SU-DHL-6 (cell line): ENCODE results near the gene TEAD1.

Source experiments
- H2AFZ ChIP-seq: fragments of 200-600 bp; sonication (generic); 2 replicates; pipeline ENCODE4 v1.6.1; 2014; ENCODE audit warnings: low read depth, mild to moderate bottlenecking, moderate library complexity, mixed read lengths, antibody characterized with exemption, low read length; ENCODE audit not compliant: severe bottlenecking
- H3F3A ChIP-seq: fragments of 200-600 bp; shearing (Covaris generic); 2 replicates; pipeline ENCODE4 v1.6.0; 2016; ENCODE audit warnings: antibody characterized with exemption, mild to moderate bottlenecking; ENCODE audit not compliant: insufficient read depth
- H3K27ac ChIP-seq: fragments of 200-600 bp; sonication (generic); 2 replicates; pipeline ENCODE4 v1.5.1; 2016; ENCODE audit warnings: low read depth, mild to moderate bottlenecking, low read length, moderate library complexity, mixed read lengths
- H3K27me3 ChIP-seq: fragments of 200-600 bp; sonication (generic), shearing (Covaris generic); 2 replicates; pipeline ENCODE4 v1.6.0; 2014; ENCODE audit warnings: mild to moderate bottlenecking, low read length
- H3K36me3 ChIP-seq: fragments of 200-600 bp; sonication (generic); 2 replicates; pipeline ENCODE4 v1.6.1; 2014; ENCODE audit warnings: mild to moderate bottlenecking, low read length, mixed read lengths
- H3K4me2 ChIP-seq: fragments of 300-600, 200-600 bp; shearing (Covaris generic), sonication (generic); 2 replicates; pipeline ENCODE4 v1.6.0; 2014; ENCODE audit warnings: low read length, low read depth, mild to moderate bottlenecking; ENCODE audit not compliant: poor library complexity, severe bottlenecking
- H3K4me3 ChIP-seq: fragments of 200-600 bp; sonication (generic); 2 replicates; pipeline ENCODE4 v1.5.1; 2014; ENCODE audit warnings: antibody characterized with exemption, low read length, mild to moderate bottlenecking, mixed read lengths; ENCODE audit not compliant: insufficient read depth, poor library complexity, severe bottlenecking
- H3K79me2 ChIP-seq: fragments of 200-600 bp; sonication (generic); 2 replicates; pipeline ENCODE4 v1.6.1; 2014; ENCODE audit warnings: mild to moderate bottlenecking, low read length, moderate library complexity; ENCODE audit not compliant: insufficient read depth
- H3K9ac ChIP-seq: fragments of 200-600 bp; sonication (generic); 2 replicates; pipeline ENCODE4 v1.7.0; 2014; ENCODE audit warnings: mild to moderate bottlenecking, low read length
- H3K9me2 ChIP-seq: fragments of 200-600 bp; sonication (generic); replicated peaks from 2 replicates; pipeline ENCODE4 v1.6.1; 2014; ENCODE audit warnings: low read length; ENCODE audit not compliant: insufficient read depth
- H3K9me3 ChIP-seq: fragments of 200-600 bp; sonication (generic); 2 replicates; pipeline ENCODE4 v1.6.1; 2014; ENCODE audit warnings: low read length, mixed read lengths; ENCODE audit not compliant: insufficient read depth
- H4K20me1 ChIP-seq: fragments of 200-600 bp; sonication (generic); 2 replicates; pipeline ENCODE4 v1.6.1; 2014; ENCODE audit warnings: low read depth, mild to moderate bottlenecking, antibody characterized with exemption, low read length, moderate library complexity, mixed read lengths
- EZH2phosphoT487 ChIP-seq: fragments of 200-600 bp; sonication (generic), shearing (Covaris generic); conservative IDR thresholded peaks from 2 replicates; pipeline ENCODE4 v1.6.1; 2018; ENCODE audit warnings: mild to moderate bottlenecking, antibody characterized with exemption, low read length, moderate library complexity, mixed read lengths
- TF ChIP-seq, protein P1 (sequence below): fragments of 200-600 bp; sonication (generic); IDR thresholded peaks from one replicate; pipeline ENCODE4 v1.5.1; 2017; ENCODE audit warnings: antibody characterized with exemption, mild to moderate bottlenecking, low read length, moderate library complexity; ENCODE audit not compliant: insufficient read depth, poor library complexity, severe bottlenecking

The TEAD1 gene

DNA sequence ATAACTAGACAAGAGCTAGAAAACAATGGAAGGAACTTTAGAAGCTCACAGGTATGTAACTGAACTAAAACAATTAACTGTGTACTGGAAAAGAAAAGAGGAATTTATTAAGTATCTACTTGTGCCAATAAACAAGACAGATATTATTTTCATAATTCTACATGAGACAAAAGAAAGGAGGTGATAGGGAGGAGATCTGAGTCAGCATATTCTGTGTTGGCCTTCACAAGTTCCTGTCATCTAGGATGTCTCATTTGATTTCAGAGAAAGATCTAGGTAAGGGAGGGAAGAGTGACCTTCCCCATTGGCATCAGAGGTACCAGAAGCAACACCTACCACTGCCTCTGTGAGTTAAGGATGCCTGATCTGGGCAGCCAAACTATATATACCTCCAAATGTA, 34.8 kb upstream of the TEAD1 start:
- Histone ChIP-seq H3F3A (no peaks in the 10 kb centered on the region), H2AFZ (no peak overlapping the region), H3K9me2 (no peaks in the 10 kb centered on the region), H3K36me3 (no peaks in the 10 kb centered on the region), H3K27ac (no peak overlapping the region), H3K4me2 (no peak overlapping the region), H3K27me3 (no peaks in the 10 kb centered on the region), H3K9me3 (no peaks in the 10 kb centered on the region), H4K20me1 (no peaks in the 10 kb centered on the region), H3K79me2 (no peaks in the 10 kb centered on the region), H3K4me3 (no peak overlapping the region), H3K9ac (no peak overlapping the region)
- no peak for TF ChIP-seq EZH2phosphoT487
- TF ChIP-seq, protein P1, sequence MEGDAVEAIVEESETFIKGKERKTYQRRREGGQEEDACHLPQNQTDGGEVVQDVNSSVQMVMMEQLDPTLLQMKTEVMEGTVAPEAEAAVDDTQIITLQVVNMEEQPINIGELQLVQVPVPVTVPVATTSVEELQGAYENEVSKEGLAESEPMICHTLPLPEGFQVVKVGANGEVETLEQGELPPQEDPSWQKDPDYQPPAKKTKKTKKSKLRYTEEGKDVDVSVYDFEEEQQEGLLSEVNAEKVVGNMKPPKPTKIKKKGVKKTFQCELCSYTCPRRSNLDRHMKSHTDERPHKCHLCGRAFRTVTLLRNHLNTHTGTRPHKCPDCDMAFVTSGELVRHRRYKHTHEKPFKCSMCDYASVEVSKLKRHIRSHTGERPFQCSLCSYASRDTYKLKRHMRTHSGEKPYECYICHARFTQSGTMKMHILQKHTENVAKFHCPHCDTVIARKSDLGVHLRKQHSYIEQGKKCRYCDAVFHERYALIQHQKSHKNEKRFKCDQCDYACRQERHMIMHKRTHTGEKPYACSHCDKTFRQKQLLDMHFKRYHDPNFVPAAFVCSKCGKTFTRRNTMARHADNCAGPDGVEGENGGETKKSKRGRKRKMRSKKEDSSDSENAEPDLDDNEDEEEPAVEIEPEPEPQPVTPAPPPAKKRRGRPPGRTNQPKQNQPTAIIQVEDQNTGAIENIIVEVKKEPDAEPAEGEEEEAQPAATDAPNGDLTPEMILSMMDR, result no peak

DNA sequence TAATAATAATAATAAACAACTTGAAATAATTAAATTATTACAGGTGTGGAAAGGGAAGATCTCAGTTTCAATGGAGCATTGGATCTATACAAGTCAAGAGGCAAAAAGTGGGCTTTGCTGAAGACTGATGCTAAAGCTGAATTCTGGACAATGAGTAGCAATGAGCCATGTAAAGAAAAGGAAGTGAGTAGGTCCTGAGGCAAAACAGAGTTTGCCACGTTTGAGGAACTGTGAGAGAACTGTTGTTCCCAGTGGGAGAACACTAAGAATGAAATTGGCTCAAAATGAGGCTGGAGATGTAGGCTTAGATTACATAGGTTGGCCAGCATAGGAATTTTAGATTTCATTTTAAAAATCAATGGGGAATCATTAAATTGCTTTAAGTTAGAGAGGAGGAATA, 33.9 kb upstream of the TEAD1 start:
- Histone ChIP-seq H3K4me2 (no peak overlapping the region), H3K9me3 (no peaks in the 10 kb centered on the region), H3K36me3 (no peaks in the 10 kb centered on the region), H3K27ac (no peak overlapping the region), H4K20me1 (no peaks in the 10 kb centered on the region), H3F3A (no peaks in the 10 kb centered on the region), H3K79me2 (no peaks in the 10 kb centered on the region), H2AFZ (no peak overlapping the region), H3K9ac (no peak overlapping the region), H3K9me2 (no peaks in the 10 kb centered on the region), H3K4me3 (no peak overlapping the region), H3K27me3 (no peaks in the 10 kb centered on the region)
- TF ChIP-seq EZH2phosphoT487, result no peak
- TF ChIP-seq, protein P1, result no peak

DNA sequence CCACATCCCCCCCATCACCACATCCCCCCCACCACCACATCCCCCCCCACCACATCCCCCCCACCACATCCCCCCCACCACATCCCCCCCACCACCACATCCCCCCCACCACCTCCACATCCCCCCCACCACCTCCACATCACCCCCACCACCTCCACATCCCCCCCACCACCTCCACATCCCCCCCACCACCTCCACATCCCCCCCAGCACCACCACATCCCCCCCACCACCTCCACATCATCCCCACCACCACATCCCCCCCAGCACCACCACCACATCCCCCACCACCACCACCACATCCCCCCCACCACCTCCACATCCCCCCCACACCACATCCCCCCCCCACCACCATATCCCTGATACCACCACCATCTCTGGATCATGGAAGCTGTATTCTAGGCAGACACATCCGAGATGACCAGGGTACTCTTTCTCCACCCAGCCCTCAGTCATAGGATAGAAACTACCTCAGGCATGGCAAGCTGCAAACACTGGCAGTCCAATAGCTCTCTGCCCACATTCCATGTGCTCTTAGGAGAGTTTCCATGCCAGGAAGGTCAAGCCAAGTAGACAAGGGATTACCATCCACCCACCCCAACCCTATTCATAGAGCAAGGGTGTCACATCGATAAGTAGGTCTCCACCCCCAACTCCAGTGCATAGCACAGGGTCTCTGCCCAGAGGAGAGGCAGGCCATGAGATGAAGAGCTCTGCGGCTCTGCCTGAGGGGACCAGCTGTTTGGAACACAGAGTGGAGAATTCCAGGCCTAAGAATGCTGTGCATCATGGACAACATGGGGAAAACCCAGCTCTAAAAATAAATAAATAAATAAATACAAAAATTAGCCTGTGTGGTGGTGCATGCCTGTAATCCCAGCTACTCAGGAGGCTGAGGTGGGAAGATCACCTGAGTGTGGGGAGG, 33.0 kb upstream of the TEAD1 start:
- TF ChIP-seq, protein P1, result no peak
- TF ChIP-seq EZH2phosphoT487, result no peak
- Histone ChIP-seq H3K36me3 (no peaks in the 10 kb centered on the region), H3K4me2 (no peak overlapping the region), H4K20me1 (no peaks in the 10 kb centered on the region), H3K79me2 (no peaks in the 10 kb centered on the region), H3K9ac (no peak overlapping the region), H3K4me3 (no peak overlapping the region), H3K9me3 (no peaks in the 10 kb centered on the region), H2AFZ (no peak overlapping the region), H3K27ac (no peak overlapping the region), H3K27me3 (no peaks in the 10 kb centered on the region), H3K9me2 (no peaks in the 10 kb centered on the region), H3F3A (no peaks in the 10 kb centered on the region)
